Left lung (tissue), 10 donors: ENCODE measurements around the gene CREB5. TPM values are rescaled to one million over a fixed set of nuclear protein-coding genes. Genes with fewer than 3 reads are reported as not detected.

Experiments used
- ATAC-seq: fragments of 200-7000 bp; cut with Tn5 transposase; one replicate; pipeline ENCODE4 v1.9.1; 2020; ENCODE audit warnings: moderate library complexity
- DNase-seq, 4 donors: peaks; one replicate each; pipeline ENCODE4 v3.0.0-alpha.2; 2013 to 2020
- H3K27ac ChIP-seq, 2 donors: fragments of 200-600 bp; sonication (generic) in 1 of 2; one replicate each; pipeline versions ENCODE4 v1.5.0 to v1.8.0; 2020 to 2021
- H3K27me3 ChIP-seq, 2 donors: fragments of 200-600 bp; sonication (generic) in 1 of 2; one replicate each; pipeline versions ENCODE4 v1.5.0 to v1.8.0; 2020 to 2021
- H3K36me3 ChIP-seq, 2 donors: fragments of 200-600 bp; sonication (generic) in 1 of 2; one replicate each; pipeline versions ENCODE4 v1.5.0 to v1.8.0; 2020 to 2021
- H3K4me1 ChIP-seq, 2 donors: fragments of 200-600 bp; one replicate each; pipeline ENCODE4 v1.8.0; 2021
- H3K4me3 ChIP-seq, 2 donors: fragments of 200-600 bp; sonication (generic) in 1 of 2; one replicate each; pipeline versions ENCODE4 v1.5.0 to v1.8.0; 2020 to 2021; ENCODE audit warnings: mild to moderate bottlenecking in 1 of 2
- H3K9me3 ChIP-seq, 2 donors: fragments of 200-600 bp; sonication (generic) in 1 of 2; one replicate each; pipeline versions ENCODE4 v1.5.0 to v1.8.0; 2020 to 2021
- intact Hi-C, 2 donors: fragments of 100-400 bp; cut with DNase I; formaldehyde crosslinking; loops; one replicate each; pipeline versions ENCODE4 v1.11.2 to v1.14.2; 2022
- polyA plus RNA-seq, 6 donors: library from polyadenylated mRNA; unstranded; fragments of 120-200 nt; gene quantifications; one replicate each; pipeline ENCODE4 v1.2.1, GENCODE V29; 2013; ENCODE audit not compliant: insufficient read length in 6 of 6
- total RNA-seq, 2 donors: library from RNA; stranded (reverse); fragmentation: NEBNext Ultra II Directional; extraction: Animal tissue kit (Norgen Biotek cat#: 25700); gene quantifications; one replicate each; pipeline ENCODE4 v1.2.1, GENCODE V29; 2021
- TF ChIP-seq, protein P1 (sequence below), 2 donors: fragments of 200-600 bp; sonication (generic) in 1 of 2; IDR thresholded peaks; one replicate each; pipeline versions ENCODE4 v1.5.0 to v1.8.0; 2021; ENCODE audit warnings: antibody characterized with exemption in 2 of 2
- donor health status: DM: no; HTN: yes; CAD: no.
- donor health status: DM: no; HTN: no; CAD: no.

Gene CREB5
- total and polyA plus RNA-seq, 8 donors, result 6.6 to 19.9 (median 15.7) TPM

DNA sequence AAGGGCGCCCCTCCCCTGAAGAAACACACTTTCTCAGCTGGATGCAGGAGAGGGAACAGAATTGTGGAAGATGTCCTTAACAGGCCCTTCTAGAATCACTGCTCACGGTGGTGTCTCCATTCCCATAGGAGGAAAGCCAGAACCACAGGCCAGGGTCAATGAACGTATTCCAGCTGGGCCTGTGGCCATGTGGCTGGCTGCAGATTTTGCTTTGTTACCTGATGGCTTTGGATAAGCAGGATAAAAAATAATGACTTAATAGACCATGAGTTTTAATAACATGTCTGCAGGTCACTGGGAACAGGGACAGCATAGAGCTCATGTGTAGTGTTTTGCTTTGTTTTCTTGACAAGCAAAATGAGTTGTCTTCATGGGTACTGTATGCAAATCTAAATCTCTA, 335.5 kb downstream of the CREB5 start:
- Histone ChIP-seq H3K27me3 (no peaks in the 10 kb centered on the region), H3K36me3 (no peaks in the 10 kb centered on the region), H3K9me3 (no peaks in the 10 kb centered on the region), H3K27ac (no peak overlapping the region), H3K4me1 (peaks cover 3 to 5% of the 10 kb centered on the region in 2 donors), H3K4me3 (no peak overlapping the region)
- TF ChIP-seq, protein P1, sequence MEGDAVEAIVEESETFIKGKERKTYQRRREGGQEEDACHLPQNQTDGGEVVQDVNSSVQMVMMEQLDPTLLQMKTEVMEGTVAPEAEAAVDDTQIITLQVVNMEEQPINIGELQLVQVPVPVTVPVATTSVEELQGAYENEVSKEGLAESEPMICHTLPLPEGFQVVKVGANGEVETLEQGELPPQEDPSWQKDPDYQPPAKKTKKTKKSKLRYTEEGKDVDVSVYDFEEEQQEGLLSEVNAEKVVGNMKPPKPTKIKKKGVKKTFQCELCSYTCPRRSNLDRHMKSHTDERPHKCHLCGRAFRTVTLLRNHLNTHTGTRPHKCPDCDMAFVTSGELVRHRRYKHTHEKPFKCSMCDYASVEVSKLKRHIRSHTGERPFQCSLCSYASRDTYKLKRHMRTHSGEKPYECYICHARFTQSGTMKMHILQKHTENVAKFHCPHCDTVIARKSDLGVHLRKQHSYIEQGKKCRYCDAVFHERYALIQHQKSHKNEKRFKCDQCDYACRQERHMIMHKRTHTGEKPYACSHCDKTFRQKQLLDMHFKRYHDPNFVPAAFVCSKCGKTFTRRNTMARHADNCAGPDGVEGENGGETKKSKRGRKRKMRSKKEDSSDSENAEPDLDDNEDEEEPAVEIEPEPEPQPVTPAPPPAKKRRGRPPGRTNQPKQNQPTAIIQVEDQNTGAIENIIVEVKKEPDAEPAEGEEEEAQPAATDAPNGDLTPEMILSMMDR (IDR thresholded peaks at IDR 0.05), result no peak
- ATAC-seq, result no peak
- no peak for DNase-seq
- intact Hi-C loops, result no loop called here

GRCh38 chr7:28748346-28748745, 336.0 kb downstream of the CREB5 start:
- TF ChIP-seq, protein P1 (IDR thresholded peaks at IDR 0.05), result no peak
- Histone ChIP-seq H3K27me3 (no peaks in the 10 kb centered on the region), H3K4me1 (peaks cover 3 to 5% of the 10 kb centered on the region in 2 donors), H3K9me3 (no peaks in the 10 kb centered on the region), H3K4me3 (no peak overlapping the region), H3K27ac (no peak overlapping the region), H3K36me3 (no peaks in the 10 kb centered on the region)
- ATAC-seq, result no peak
- intact Hi-C loops, result no loop called here
- no peak for DNase-seq

- TF ChIP-seq, protein P1 (IDR thresholded peaks at IDR 0.05), result no peak
- Histone ChIP-seq H3K27ac (no peak overlapping the region), H3K9me3 (no peaks in the 10 kb centered on the region), H3K36me3 (no peaks in the 10 kb centered on the region), H3K27me3 (no peaks in the 10 kb centered on the region), H3K4me1 (peaks cover 3 to 5% of the 10 kb centered on the region in 2 donors), H3K4me3 (no peak overlapping the region)
- intact Hi-C loops, result no loop called here
- peak; percentile 78 for ATAC-seq
- DNase-seq, result peak in 1 of 4 donors; percentile 42
These were observed 336.7 kb downstream of the CREB5 start for GRCh38 chr7:28748933-28749584.

- no peaks in the 10 kb centered on the region for H3K9me3 ChIP-seq
- TF ChIP-seq, protein P1 (IDR thresholded peaks at IDR 0.05), result no peak
- H3K36me3 ChIP-seq, result no peaks in the 10 kb centered on the region
- no peak for ATAC-seq
- H3K27me3 ChIP-seq, result no peaks in the 10 kb centered on the region
- intact Hi-C loops, result no loop called here
- peak in 2 of 4 donors; percentile 54 to 77 for DNase-seq
- no peak overlapping the region for H3K27ac ChIP-seq
- H3K4me3 ChIP-seq, result no peak overlapping the region
- H3K4me1 ChIP-seq, result peaks cover 3 to 5% of the 10 kb centered on the region in 2 donors
These were observed 337.3 kb downstream of the CREB5 start for GRCh38 chr7:28749638-28750037.

- ATAC-seq (no peak), DNase-seq (no peak)
- no peaks in the 10 kb centered on the region for H3K9me3 ChIP-seq
- no peaks in the 10 kb centered on the region for H3K36me3 ChIP-seq
- TF ChIP-seq, protein P1 (IDR thresholded peaks at IDR 0.05), result no peak
- H3K27ac ChIP-seq, result no peak overlapping the region
- intact Hi-C loops, result no loop called here
- H3K4me1 ChIP-seq, result peaks cover 0 to 3% of the 10 kb centered on the region in 2 donors
- H3K4me3 ChIP-seq, result no peak overlapping the region
- H3K27me3 ChIP-seq, result no peaks in the 10 kb centered on the region
These were observed 338.7 kb downstream of the CREB5 start for GRCh38 chr7:28750981-28751380.
